Neuronal stem cell (in vitro differentiated cells): Measurements from ENCODE around the gene PAGE2.
A peak's percentile ranks its signal among the peaks of the same experiment; 100 is the strongest.
"Not testable (repeated sequence)": the region's sequence is repeated elsewhere in the genome, so short reads cannot be mapped to it uniquely, and the experiment has no call there.

Source experiments
- DNase-seq: peaks from one replicate; pipeline ENCODE4 v3.0.0-alpha.2; 2013; ENCODE audit warnings: low spot score
- H2AFZ ChIP-seq: one replicate; pipeline ENCODE4 v1.6.1; 2013; ENCODE audit warnings: mild to moderate bottlenecking, low read length, inconsistent platforms
- H2AK5ac ChIP-seq: 2 replicates; pipeline ENCODE4 v1.6.1; 2013; ENCODE audit warnings: low read depth, mild to moderate bottlenecking, inconsistent platforms, low read length, moderate library complexity, mixed read lengths
- H2BK120ac ChIP-seq: 2 replicates; pipeline ENCODE4 v1.6.1; 2013; ENCODE audit warnings: low read depth, mild to moderate bottlenecking, inconsistent platforms, low read length, moderate library complexity, mixed read lengths
- H2BK12ac ChIP-seq: one replicate; pipeline ENCODE4 v1.6.1; 2013; ENCODE audit warnings: low read length, inconsistent platforms
- H2BK15ac ChIP-seq: 2 replicates; pipeline ENCODE4 v1.6.1; 2013; ENCODE audit warnings: mild to moderate bottlenecking, low read length, inconsistent platforms, mixed read lengths
- H2BK5ac ChIP-seq: one replicate; pipeline ENCODE4 v1.6.1; 2013; ENCODE audit warnings: inconsistent platforms, mild to moderate bottlenecking, low read length, moderate library complexity
- H3K14ac ChIP-seq: one replicate; pipeline ENCODE4 v1.6.1; 2013; ENCODE audit warnings: low read length, inconsistent platforms
- H3K18ac ChIP-seq: 2 replicates; pipeline ENCODE4 v1.6.1; 2013; ENCODE audit warnings: low read length, inconsistent platforms
- H3K23ac ChIP-seq: 2 replicates; pipeline ENCODE4 v1.6.1; 2013; ENCODE audit warnings: low read depth, mild to moderate bottlenecking, mixed read lengths, low read length, inconsistent platforms; ENCODE audit not compliant: poor library complexity
- H3K27ac ChIP-seq: replicated peaks from 3 replicates; pipeline ENCODE4 v1.5.1; 2013; ENCODE audit warnings: low read length, inconsistent platforms
- H3K27me3 ChIP-seq, 3 experiments: 2 replicates each; pipeline ENCODE4 v1.6.1; 2013; ENCODE audit warnings: low read length in 3 of 3, mild to moderate bottlenecking in 2 of 3, inconsistent platforms in 1 of 3, low read depth in 1 of 3, mixed read lengths in 1 of 3, moderate library complexity in 1 of 3; ENCODE audit not compliant: control insufficient read depth in 3 of 3, insufficient read depth in 3 of 3
- H3K36me3 ChIP-seq, 2 donors: replicated peaks in 1 of 2; 2 replicates each; pipeline ENCODE4 v1.6.1; 2013; ENCODE audit warnings: low read length in 2 of 2; ENCODE audit not compliant: control insufficient read depth in 2 of 2, insufficient read depth in 2 of 2
- H3K4ac ChIP-seq: 2 replicates; pipeline ENCODE4 v1.6.1; 2013; ENCODE audit warnings: inconsistent platforms, mild to moderate bottlenecking, low read length, moderate library complexity
- H3K4me1 ChIP-seq, 2 donors: 1 replicate in 1 of 2; 2 replicates in 1 of 2; pipeline ENCODE4 v1.6.1; 2013; ENCODE audit warnings: low read length in 2 of 2, low read depth in 1 of 2; ENCODE audit not compliant: control insufficient read depth in 2 of 2, insufficient read depth in 1 of 2
- H3K4me2 ChIP-seq: one replicate; pipeline ENCODE4 v1.6.1; 2013; ENCODE audit warnings: mild to moderate bottlenecking, low read length, inconsistent platforms; ENCODE audit not compliant: insufficient read depth, poor library complexity, severe bottlenecking
- H3K4me3 ChIP-seq, 2 donors: 2 replicates each; pipeline ENCODE4 v1.5.1; 2013; ENCODE audit warnings: low read length in 2 of 2, mild to moderate bottlenecking in 2 of 2, inconsistent platforms in 1 of 2, moderate library complexity in 1 of 2
- H3K79me1 ChIP-seq: one replicate; pipeline ENCODE4 v1.6.1; 2013; ENCODE audit warnings: low read depth, mild to moderate bottlenecking, inconsistent platforms, low read length, moderate library complexity
- H3K9ac ChIP-seq: one replicate; pipeline ENCODE4 v1.6.1; 2013; ENCODE audit warnings: mild to moderate bottlenecking, low read depth, low read length, inconsistent platforms; ENCODE audit not compliant: poor library complexity
- H3K9me3 ChIP-seq, 2 donors: replicated peaks in 1 of 2; 2 replicates each; pipeline versions ENCODE3 to v1.6.1; 2013; ENCODE audit warnings: low read length in 2 of 2, mild to moderate bottlenecking in 2 of 2, inconsistent platforms in 1 of 2, low read depth in 1 of 2, mixed read lengths in 1 of 2, moderate library complexity in 1 of 2; ENCODE audit not compliant: control insufficient read depth in 2 of 2, insufficient read depth in 1 of 2
- H4K8ac ChIP-seq: one replicate; pipeline ENCODE4 v1.6.1; 2013; ENCODE audit warnings: low read depth, mild to moderate bottlenecking, inconsistent platforms, low read length, moderate library complexity
- H4K91ac ChIP-seq: one replicate; pipeline ENCODE4 v1.6.1; 2013; ENCODE audit warnings: low read length, low read depth, mild to moderate bottlenecking, inconsistent platforms; ENCODE audit not compliant: poor library complexity
- WGBS, 2 donors: extraction: QIAGEN DNeasy Blood & Tissue Kit; methylation state at CpG; one replicate each; pipeline ENCODE4 v1.1.7; 2013; ENCODE audit warnings: missing lambda C conversion rate in 2 of 2, mixed read lengths in 1 of 2; ENCODE audit not compliant: insufficient read length in 2 of 2, insufficient replicate concordance in 1 of 2; ENCODE audit errors: extremely low coverage in 2 of 2; 5-methylcytosine and 5-hydroxymethylcytosine counted together

PAGE2 gene

GRCh38 chrX:55056820-55057674, 31.8 kb upstream of the PAGE2 start:
- no peaks in the 10 kb centered on the region for H3K79me1 ChIP-seq
- no peak overlapping the region for H2BK12ac ChIP-seq
- H3K4me1 ChIP-seq: no peaks in the 10 kb centered on the region
- H3K14ac ChIP-seq: no peak overlapping the region
- no peak overlapping the region for H4K8ac ChIP-seq
- H3K18ac ChIP-seq: no peak overlapping the region
- no peak overlapping the region for H2BK5ac ChIP-seq
- H3K4me2 ChIP-seq: no peak overlapping the region
- no peak overlapping the region for H3K9ac ChIP-seq
- H3K27me3 ChIP-seq: no peaks in the 10 kb centered on the region
- peak overlapping the region; percentile 27 for H2AFZ ChIP-seq
- H3K36me3 ChIP-seq: no peaks in the 10 kb centered on the region
- H2AK5ac ChIP-seq: no peak overlapping the region
- H3K4me3 ChIP-seq: peak overlapping the region in 1 of 2 donors; percentile 20
- no peak overlapping the region for H2BK120ac ChIP-seq
- H2BK15ac ChIP-seq: no peak overlapping the region
- no peak overlapping the region for H4K91ac ChIP-seq
- H3K9me3 ChIP-seq: no peaks in the 10 kb centered on the region
- DNase-seq: no peak
- no peak overlapping the region for H3K23ac ChIP-seq
- no peak overlapping the region for H3K27ac ChIP-seq
- no CpG with 5 or more reads among the region's 7 CpGs for WGBS, 2 donors
- H3K4ac ChIP-seq: no peak overlapping the region

GRCh38 chrX:55057675-55058249, 31.1 kb upstream of the PAGE2 start:
- no peak overlapping the region for H2AK5ac ChIP-seq
- no peak overlapping the region for H3K4ac ChIP-seq
- H4K8ac ChIP-seq: no peak overlapping the region
- H3K27ac ChIP-seq: no peak overlapping the region
- H3K27me3 ChIP-seq: no peaks in the 10 kb centered on the region
- no peak overlapping the region for H4K91ac ChIP-seq
- H3K36me3 ChIP-seq: no peaks in the 10 kb centered on the region
- H3K79me1 ChIP-seq: no peaks in the 10 kb centered on the region
- H2BK5ac ChIP-seq: no peak overlapping the region
- H3K4me1 ChIP-seq: no peaks in the 10 kb centered on the region
- DNase-seq: peak; percentile 1
- no peak overlapping the region for H3K18ac ChIP-seq
- WGBS, 2 donors: no CpG with 5 or more reads among the region's 5 CpGs
- H2BK120ac ChIP-seq: no peak overlapping the region
- H3K4me3 ChIP-seq: peak overlapping the region in 1 of 2 donors; percentile 20
- H2BK15ac ChIP-seq: no peak overlapping the region
- H3K23ac ChIP-seq: no peak overlapping the region
- no peak overlapping the region for H3K14ac ChIP-seq
- H3K4me2 ChIP-seq: no peak overlapping the region
- no peak overlapping the region for H2BK12ac ChIP-seq
- peak overlapping the region; percentile 27 for H2AFZ ChIP-seq
- no peak overlapping the region for H3K9ac ChIP-seq
- H3K9me3 ChIP-seq: no peaks in the 10 kb centered on the region

- H2AFZ ChIP-seq, H3K4me1 ChIP-seq, H2BK5ac ChIP-seq, H2BK15ac ChIP-seq, H3K27ac ChIP-seq, H3K4ac ChIP-seq, H3K14ac ChIP-seq, DNase-seq, H4K8ac ChIP-seq, H3K27me3 ChIP-seq, H4K91ac ChIP-seq, H2BK12ac ChIP-seq, H3K79me1 ChIP-seq, H2BK120ac ChIP-seq, H3K9me3 ChIP-seq, H3K36me3 ChIP-seq, H3K18ac ChIP-seq, H3K4me2 ChIP-seq, H3K23ac ChIP-seq, H3K4me3 ChIP-seq, H2AK5ac ChIP-seq, H3K9ac ChIP-seq: not testable (repeated sequence)
- WGBS, 2 donors: no CpG with 5 or more reads among the region's 2 CpGs
Measured at GRCh38 chrX:55067180-55067579, 21.6 kb upstream of the PAGE2 start.

- Histone ChIP-seq H4K91ac (no peak overlapping the region), H2BK12ac (no peak overlapping the region), H3K23ac (no peak overlapping the region), H3K9ac (no peak overlapping the region), H3K18ac (no peak overlapping the region), H3K4ac (no peak overlapping the region), H3K4me2 (no peak overlapping the region), H2BK15ac (no peak overlapping the region), H2AFZ (no peak overlapping the region), H4K8ac (no peak overlapping the region), H3K9me3 (no peaks in the 10 kb centered on the region), H3K27ac (no peak overlapping the region), H2BK5ac (no peak overlapping the region), H3K4me3 (no peak overlapping the region), H2BK120ac (no peak overlapping the region), H3K79me1 (no peaks in the 10 kb centered on the region), H3K14ac (no peak overlapping the region), H3K27me3 (no peaks in the 10 kb centered on the region), H2AK5ac (no peak overlapping the region), H3K4me1 (no peaks in the 10 kb centered on the region), H3K36me3 (no peaks in the 10 kb centered on the region)
- DNase-seq: no peak
- no CpG with 5 or more reads among the region's 3 CpGs for WGBS, 2 donors
Measured at GRCh38 chrX:55072286-55072685, 16.5 kb upstream of the PAGE2 start.
